Rectal smooth muscle tissue (tissue), 1 donor: ENCODE measurements around the gene FBXO21.

ENCODE experiments used
- H3K27ac ChIP-seq: one replicate; pipeline ENCODE4 v1.7.0; 2013; ENCODE audit warnings: low read depth, low read length, inconsistent platforms
- H3K27me3 ChIP-seq: one replicate; pipeline ENCODE4 v1.7.0; 2013; ENCODE audit warnings: low read length; ENCODE audit not compliant: control insufficient read depth, insufficient read depth
- H3K36me3 ChIP-seq: one replicate; pipeline ENCODE4 v1.7.0; 2013; ENCODE audit warnings: low read length; ENCODE audit not compliant: control insufficient read depth, insufficient read depth
- H3K4me1 ChIP-seq: one replicate; pipeline ENCODE4 v1.7.0; 2013; ENCODE audit warnings: low read length; ENCODE audit not compliant: control insufficient read depth, insufficient read depth
- H3K4me3 ChIP-seq: one replicate; pipeline ENCODE4 v1.7.0; 2013; ENCODE audit warnings: low read length
- H3K9ac ChIP-seq: one replicate; pipeline ENCODE4 v1.7.0; 2013; ENCODE audit warnings: low read length

FBXO21 gene

DNA sequence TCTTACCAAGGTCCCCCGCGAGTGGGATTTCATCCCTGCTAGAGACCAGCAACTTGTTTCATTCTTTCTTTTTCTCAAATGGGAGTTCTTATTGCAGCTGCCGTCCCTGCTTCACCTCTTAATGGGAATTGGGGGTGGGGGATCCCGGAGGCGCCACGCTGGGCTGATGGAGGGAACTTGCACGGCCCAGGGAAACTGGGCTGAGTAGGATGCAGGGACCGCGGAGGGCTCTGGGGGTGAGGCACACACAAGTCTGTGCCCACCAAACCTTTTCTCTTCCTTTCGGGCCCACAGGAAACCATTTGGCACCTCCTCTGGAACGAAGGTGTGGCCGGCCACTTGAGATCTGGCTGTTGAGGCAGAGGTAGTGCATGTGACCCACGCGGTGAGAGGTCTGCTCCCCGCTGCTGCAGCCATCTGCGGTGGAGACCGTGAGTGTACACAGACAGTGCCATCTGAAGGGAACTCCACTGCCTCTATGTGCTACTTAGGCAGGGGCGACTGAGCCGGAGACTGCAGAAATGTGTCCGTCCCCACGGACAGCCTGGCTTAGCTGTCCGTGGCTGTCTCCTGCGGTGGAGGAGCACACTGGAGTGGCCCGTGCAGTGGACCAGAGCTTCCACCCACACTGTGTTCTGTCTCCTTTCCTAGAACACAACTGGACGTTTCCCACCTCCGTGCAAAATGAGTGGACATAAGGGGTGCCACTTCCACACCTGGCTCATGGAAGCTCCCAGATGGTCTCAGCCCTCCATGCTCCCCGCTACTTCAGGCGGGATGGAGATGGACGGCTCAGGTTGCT lies 49.0 kb downstream of the FBXO21 start:
- H3K27ac ChIP-seq, result no peak overlapping the region
- no peak overlapping the region for H3K9ac ChIP-seq
- no peaks in the 10 kb centered on the region for H3K4me1 ChIP-seq
- H3K4me3 ChIP-seq, result no peak overlapping the region
- peaks cover 7% of the 10 kb centered on the region for H3K36me3 ChIP-seq
- no peaks in the 10 kb centered on the region for H3K27me3 ChIP-seq

DNA sequence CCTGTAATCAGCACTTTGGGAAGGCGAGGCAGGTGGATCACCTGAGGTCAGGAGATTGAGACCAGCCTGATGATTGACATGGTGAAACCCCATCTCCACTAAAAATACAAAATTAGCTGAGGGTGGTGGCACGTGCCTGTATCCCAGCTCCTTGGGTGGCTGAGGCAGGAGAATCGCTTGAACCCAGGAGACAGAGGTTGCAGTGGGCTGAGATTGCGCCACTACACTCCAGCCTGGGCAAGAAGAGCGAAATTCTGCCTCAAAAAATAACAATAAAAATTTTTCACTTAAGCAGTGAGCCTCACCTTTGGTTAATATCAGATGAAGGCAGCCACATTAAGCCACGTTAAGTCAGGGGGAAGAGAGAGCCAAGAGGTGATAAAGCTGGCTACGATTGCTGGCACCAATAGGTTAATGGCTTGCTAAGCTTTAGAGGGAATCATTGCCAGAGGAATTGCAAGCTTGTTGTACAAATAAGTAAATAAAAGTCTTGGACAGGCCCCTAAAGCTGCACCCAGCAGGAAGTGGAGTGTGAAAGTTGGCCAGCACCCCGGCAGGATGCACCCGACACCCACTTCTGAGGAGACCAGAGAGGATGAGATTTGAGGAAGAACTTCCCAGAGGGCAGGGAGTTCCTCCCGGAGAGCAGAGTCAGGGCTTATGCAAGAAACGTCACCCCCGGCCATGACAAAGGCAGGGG lies 49.7 kb downstream of the FBXO21 start:
- Histone ChIP-seq H3K36me3 (no peaks in the 10 kb centered on the region), H3K27me3 (no peaks in the 10 kb centered on the region), H3K9ac (no peak overlapping the region), H3K27ac (no peak overlapping the region), H3K4me1 (no peaks in the 10 kb centered on the region), H3K4me3 (no peak overlapping the region)

DNA sequence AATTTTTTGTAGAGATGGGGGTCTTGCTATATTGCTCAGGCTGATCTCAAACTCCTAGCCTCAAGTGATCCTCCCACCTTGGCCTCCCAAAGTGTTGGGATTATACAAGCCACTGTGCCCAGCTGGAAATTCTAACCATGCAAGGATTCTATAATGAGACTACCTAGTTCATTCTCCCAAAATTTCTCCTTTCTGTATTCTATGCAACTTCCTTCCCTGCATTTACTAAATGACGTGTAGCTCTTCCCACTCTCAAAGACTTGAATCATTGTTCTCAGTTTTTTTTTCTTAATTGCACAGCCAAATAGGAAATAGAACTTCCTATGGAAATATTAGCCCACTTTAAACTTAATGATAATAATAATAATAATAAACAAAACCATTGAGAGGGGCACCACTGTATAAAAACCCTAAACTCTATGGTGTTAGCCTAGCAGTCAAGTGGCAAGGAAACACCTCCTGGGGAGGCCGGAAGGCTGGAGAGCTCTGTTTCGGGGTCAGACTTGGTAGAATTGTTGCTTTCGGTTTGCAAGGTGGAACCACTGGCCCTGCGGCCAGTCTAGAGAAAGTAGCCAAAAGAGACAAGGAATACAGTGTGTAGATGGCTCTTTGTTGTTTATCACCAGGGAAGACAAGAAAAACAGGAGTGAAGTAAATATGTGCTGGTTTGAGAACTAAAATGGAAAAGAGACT lies 51.1 kb downstream of the FBXO21 start:
- Histone ChIP-seq H3K4me3 (no peak overlapping the region), H3K36me3 (no peaks in the 10 kb centered on the region), H3K4me1 (no peaks in the 10 kb centered on the region), H3K27ac (no peak overlapping the region), H3K9ac (no peak overlapping the region), H3K27me3 (no peaks in the 10 kb centered on the region)

DNA sequence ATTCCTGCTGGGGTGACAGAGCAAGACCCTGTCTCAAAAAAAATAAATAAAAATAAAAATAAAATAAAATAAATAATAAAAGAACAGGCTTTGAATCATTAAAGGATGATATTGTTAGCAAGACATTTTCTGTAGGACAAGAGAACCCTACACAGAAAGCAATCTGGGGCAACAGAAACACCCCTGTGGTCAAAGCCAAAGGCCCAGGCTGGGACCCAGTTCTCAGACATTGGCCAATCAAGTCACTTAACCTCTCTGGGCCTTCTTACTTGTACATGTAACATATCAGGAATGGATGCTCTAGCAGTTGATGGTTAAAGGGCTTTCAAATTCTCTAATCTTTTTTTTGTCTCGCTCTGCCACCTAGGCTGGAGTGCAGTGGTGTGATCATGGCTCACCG lies 55.5 kb downstream of the FBXO21 start:
- H3K9ac ChIP-seq, result no peak overlapping the region
- H3K27me3 ChIP-seq, result no peaks in the 10 kb centered on the region
- H3K27ac ChIP-seq, result no peak overlapping the region
- no peaks in the 10 kb centered on the region for H3K36me3 ChIP-seq
- no peak overlapping the region for H3K4me3 ChIP-seq
- H3K4me1 ChIP-seq, result no peaks in the 10 kb centered on the region

GRCh38 chr12:117134059-117134458 lies 56.2 kb downstream of the FBXO21 start:
- no peak overlapping the region for H3K4me3 ChIP-seq
- no peaks in the 10 kb centered on the region for H3K4me1 ChIP-seq
- no peaks in the 10 kb centered on the region for H3K36me3 ChIP-seq
- no peaks in the 10 kb centered on the region for H3K27me3 ChIP-seq
- no peak overlapping the region for H3K9ac ChIP-seq
- no peak overlapping the region for H3K27ac ChIP-seq

DNA sequence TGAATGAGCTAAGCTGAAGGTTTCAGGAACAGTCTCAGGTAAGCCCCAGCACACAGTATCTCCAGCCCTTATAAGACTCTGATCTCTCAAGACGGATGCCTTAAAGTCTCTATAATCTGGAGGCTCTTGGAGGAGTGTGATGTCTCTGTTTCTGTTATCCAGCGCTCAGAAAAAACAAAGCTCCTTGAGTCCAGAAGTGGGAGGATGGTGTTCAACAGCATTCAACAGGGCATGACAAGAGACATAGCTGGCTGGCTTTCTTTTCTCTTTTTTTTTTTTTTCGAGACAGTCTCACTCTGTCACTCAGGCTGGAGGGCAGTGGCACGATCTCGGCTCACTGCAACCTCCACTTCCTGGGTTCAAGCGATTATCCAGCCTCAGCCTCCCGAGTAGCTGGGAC lies 59.5 kb downstream of the FBXO21 start:
- Histone ChIP-seq H3K4me3 (no peak overlapping the region), H3K27me3 (no peaks in the 10 kb centered on the region), H3K27ac (no peak overlapping the region), H3K9ac (no peak overlapping the region), H3K36me3 (no peaks in the 10 kb centered on the region), H3K4me1 (no peaks in the 10 kb centered on the region)

GRCh38 chr12:117129391-117129790 lies 60.9 kb downstream of the FBXO21 start:
- no peaks in the 10 kb centered on the region for H3K4me1 ChIP-seq
- H3K36me3 ChIP-seq, result no peaks in the 10 kb centered on the region
- H3K27me3 ChIP-seq, result no peaks in the 10 kb centered on the region
- no peak overlapping the region for H3K4me3 ChIP-seq
- no peak overlapping the region for H3K27ac ChIP-seq
- H3K9ac ChIP-seq, result no peak overlapping the region

- Histone ChIP-seq H3K4me3 (no peak overlapping the region), H3K27me3 (no peaks in the 10 kb centered on the region), H3K4me1 (no peaks in the 10 kb centered on the region), H3K27ac (no peak overlapping the region), H3K36me3 (no peaks in the 10 kb centered on the region), H3K9ac (no peak overlapping the region)
Measured at GRCh38 chr12:117127933-117128823, 62.1 kb downstream of the FBXO21 start.

GRCh38 chr12:117126335-117126734 lies 63.9 kb downstream of the FBXO21 start:
- H3K4me3 ChIP-seq, result no peak overlapping the region
- H3K27ac ChIP-seq, result no peak overlapping the region
- H3K9ac ChIP-seq, result no peak overlapping the region
- H3K36me3 ChIP-seq, result no peaks in the 10 kb centered on the region
- no peaks in the 10 kb centered on the region for H3K4me1 ChIP-seq
- no peaks in the 10 kb centered on the region for H3K27me3 ChIP-seq

- Histone ChIP-seq H3K36me3 (no peaks in the 10 kb centered on the region), H3K9ac (no peak overlapping the region), H3K27ac (no peak overlapping the region), H3K4me3 (no peak overlapping the region), H3K4me1 (no peaks in the 10 kb centered on the region), H3K27me3 (no peaks in the 10 kb centered on the region)
Measured at GRCh38 chr12:117125767-117126166, 64.5 kb downstream of the FBXO21 start.

DNA sequence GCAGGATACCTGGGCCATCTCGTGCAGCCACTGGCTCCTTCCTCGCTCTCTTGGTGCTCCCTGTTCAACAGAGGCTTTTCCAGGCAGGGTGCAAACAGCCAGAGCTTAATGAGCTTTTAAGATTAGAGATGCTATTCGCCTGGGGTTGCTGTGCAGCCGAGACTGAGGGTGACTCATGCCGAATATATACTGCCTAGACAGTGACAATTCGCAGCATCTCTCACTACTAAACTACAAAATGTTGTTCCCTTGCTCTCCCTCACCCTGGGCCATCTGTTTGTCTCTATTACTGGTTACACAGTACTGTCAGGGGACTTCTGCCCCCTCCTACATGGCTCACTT lies 65.0 kb downstream of the FBXO21 start:
- H3K9ac ChIP-seq, result no peak overlapping the region
- no peaks in the 10 kb centered on the region for H3K36me3 ChIP-seq
- no peaks in the 10 kb centered on the region for H3K27me3 ChIP-seq
- H3K4me3 ChIP-seq, result no peak overlapping the region
- H3K4me1 ChIP-seq, result no peaks in the 10 kb centered on the region
- no peak overlapping the region for H3K27ac ChIP-seq
